B cell (primary cell): ENCODE results near the gene UPK2. TPM values are rescaled to one million over a fixed set of nuclear protein-coding genes. Genes with fewer than 3 reads are reported as not detected.

ENCODE experiments used
- ATAC-seq: fragments of 200-7000 bp; cut with Tn5 transposase; one replicate; pipeline ENCODE4 v1.10.0; 2021; ENCODE audit warnings: low read depth, mild to moderate bottlenecking, moderate number of reproducible peaks, moderate library complexity
- CTCF ChIA-PET: fragments of 350-600 bp; sonication (Branson Sonifier 250); formaldehyde crosslinking; loops from one replicate; lab custom pipeline; 2021; ENCODE audit warnings: antibody characterized with exemption, inconsistent platforms; lab: Charles Lee
- POLR2A ChIA-PET: fragments of 350-600 bp; sonication (Branson Sonifier 250); formaldehyde crosslinking; loops from one replicate; lab custom pipeline; 2021; ENCODE audit warnings: antibody characterized with exemption; lab: Charles Lee
- DNase-seq: peaks from one replicate; pipeline ENCODE4 v3.0.0; 2013
- H2AFZ ChIP-seq: 2 replicates; pipeline ENCODE4 v1.6.1; 2012; ENCODE audit warnings: mild to moderate bottlenecking, low read depth, low read length; ENCODE audit not compliant: insufficient read depth, poor library complexity, severe bottlenecking
- H3K27ac ChIP-seq, 2 donors: 1 replicate in 1 of 2; 2 replicates in 1 of 2; pipeline ENCODE4 v1.5.1; 2012 to 2013; ENCODE audit warnings: low read length in 2 of 2, mild to moderate bottlenecking in 2 of 2, moderate library complexity in 1 of 2
- H3K27me3 ChIP-seq, 4 experiments: fragments of 200-600 bp in 1 of 4; sonication (generic) in 1 of 4; replicated peaks in 1 of 4; 1 replicate in 2 of 4; 2 replicates in 2 of 4; pipeline versions ENCODE4 v1.6.1 to v1.7.0; 2013 to 2016; ENCODE audit warnings: low read length in 3 of 4, mild to moderate bottlenecking in 2 of 4, mixed read lengths in 1 of 4, moderate library complexity in 1 of 4; ENCODE audit not compliant: insufficient read depth in 4 of 4, control insufficient read depth in 3 of 4; ENCODE audit errors: control extremely low read depth in 1 of 4
- H3K36me3 ChIP-seq, 2 experiments: replicated peaks in 1 of 2; 1 replicate in 1 of 2; 2 replicates in 1 of 2; pipeline versions ENCODE4 v1.6.1 to v1.7.1; 2013; ENCODE audit warnings: low read length in 1 of 2; ENCODE audit not compliant: insufficient read depth in 2 of 2, control insufficient read depth in 1 of 2; ENCODE audit errors: control extremely low read depth in 1 of 2, extremely low read depth in 1 of 2
- H3K4me1 ChIP-seq, 2 donors: fragments of 200-600 bp in 1 of 2; sonication (generic) in 1 of 2; 1 replicate in 1 of 2; 2 replicates in 1 of 2; pipeline versions ENCODE4 v1.5.1 to v1.6.1; 2013 to 2017; ENCODE audit warnings: low read length in 2 of 2; ENCODE audit not compliant: control insufficient read depth in 2 of 2, insufficient read depth in 2 of 2
- H3K4me2 ChIP-seq: replicated peaks from 2 replicates; pipeline ENCODE3; 2012; ENCODE audit warnings: mild to moderate bottlenecking, low read depth, low read length; ENCODE audit not compliant: poor library complexity, severe bottlenecking
- H3K4me3 ChIP-seq, 5 experiments: fragments of 200-600 bp in 1 of 5; sonication (generic) in 1 of 5; 1 replicate in 3 of 5; 2 replicates in 2 of 5; pipeline versions ENCODE4 v1.5.1 to v1.7.0; 2011 to 2016; ENCODE audit warnings: low read length in 4 of 5, mild to moderate bottlenecking in 4 of 5, low read depth in 2 of 5, control low read depth in 1 of 5, moderate library complexity in 1 of 5; ENCODE audit not compliant: insufficient read depth in 1 of 5; ENCODE audit errors: control extremely low read depth in 1 of 5, extremely low read depth in 1 of 5
- H3K79me2 ChIP-seq: fragments of 200-600 bp; sonication (generic); one replicate; pipeline ENCODE4 v1.6.0; 2016; ENCODE audit warnings: low read length; ENCODE audit not compliant: control insufficient read depth, insufficient read depth
- H3K9ac ChIP-seq: fragments of 200-600 bp; sonication (generic); 2 replicates; pipeline ENCODE4 v1.6.1; 2017; ENCODE audit warnings: mild to moderate bottlenecking, low read length, moderate library complexity
- H3K9me3 ChIP-seq, 3 donors: one replicate each; pipeline versions ENCODE4 v1.6.1 to v1.7.1; 2013; ENCODE audit warnings: low read length in 2 of 3; ENCODE audit not compliant: control insufficient read depth in 2 of 3, insufficient read depth in 1 of 3; ENCODE audit errors: control extremely low read depth in 1 of 3
- H4K20me1 ChIP-seq: 2 replicates; pipeline ENCODE4 v1.6.0; 2012; ENCODE audit warnings: mild to moderate bottlenecking, low read length; ENCODE audit not compliant: insufficient read depth, control insufficient read depth, poor library complexity, severe bottlenecking
- H3K27ac Mint-ChIP-seq: one replicate; pipeline ENCODE4 v1.8.0; 2021; ENCODE audit warnings: mixed read lengths
- H3K27me3 Mint-ChIP-seq: one replicate; pipeline ENCODE4 v1.8.0; 2021; ENCODE audit warnings: mixed read lengths
- H3K4me1 Mint-ChIP-seq: one replicate; pipeline ENCODE4 v1.8.0; 2021; ENCODE audit warnings: mixed read lengths
- H3K4me3 Mint-ChIP-seq: one replicate; pipeline ENCODE4 v1.8.0; 2021; ENCODE audit warnings: mixed read lengths
- H3K9me3 Mint-ChIP-seq: one replicate; pipeline ENCODE4 v1.8.0; 2022; ENCODE audit warnings: mixed read lengths; ENCODE audit not compliant: insufficient read depth
- CTCF ChIP-seq: fragments of 200-600 bp; IDR thresholded peaks from one replicate; pipeline ENCODE4 v1.8.0; 2022; ENCODE audit warnings: antibody characterized with exemption, mild to moderate bottlenecking
- EZH2 ChIP-seq: IDR thresholded peaks from 2 replicates; pipeline ENCODE4 v1.6.1; 2012; ENCODE audit warnings: borderline replicate concordance, low read depth, mild to moderate bottlenecking, moderate library complexity, low read length; ENCODE audit not compliant: insufficient read depth, poor library complexity, severe bottlenecking
- WGBS: methylation state at CpG from one replicate; pipeline ENCODE4 v1.1.5; 2013; ENCODE audit warnings: missing lambda C conversion rate; ENCODE audit not compliant: insufficient coverage; 5-methylcytosine and 5-hydroxymethylcytosine counted together
- intact Hi-C: fragments of 100-400 bp; cut with micrococcal nuclease; formaldehyde crosslinking; loops from one replicate; pipeline ENCODE4 v1.10.0; 2022
- polyA plus RNA-seq: library from polyadenylated mRNA; depleted of rRNA; stranded (reverse); fragments of >200 nt; gene quantifications from 2 replicates; pipeline ENCODE4 v1.2.3, GENCODE V29; 2012
- total RNA-seq, 2 donors: library from RNA; stranded (reverse); fragments of 120-200 nt in 1 of 2; gene quantifications; 1 replicate in 1 of 2; 2 replicates in 1 of 2; pipeline versions ENCODE4 v1.2.3 to v1.2.4, GENCODE V29; 2013 to 2022

Gene UPK2
- total and polyA plus RNA-seq, 2 donors (not counting 1 experiment from before 2014, with no cell fraction given): 0.43 TPM; not detected in 1

DNA sequence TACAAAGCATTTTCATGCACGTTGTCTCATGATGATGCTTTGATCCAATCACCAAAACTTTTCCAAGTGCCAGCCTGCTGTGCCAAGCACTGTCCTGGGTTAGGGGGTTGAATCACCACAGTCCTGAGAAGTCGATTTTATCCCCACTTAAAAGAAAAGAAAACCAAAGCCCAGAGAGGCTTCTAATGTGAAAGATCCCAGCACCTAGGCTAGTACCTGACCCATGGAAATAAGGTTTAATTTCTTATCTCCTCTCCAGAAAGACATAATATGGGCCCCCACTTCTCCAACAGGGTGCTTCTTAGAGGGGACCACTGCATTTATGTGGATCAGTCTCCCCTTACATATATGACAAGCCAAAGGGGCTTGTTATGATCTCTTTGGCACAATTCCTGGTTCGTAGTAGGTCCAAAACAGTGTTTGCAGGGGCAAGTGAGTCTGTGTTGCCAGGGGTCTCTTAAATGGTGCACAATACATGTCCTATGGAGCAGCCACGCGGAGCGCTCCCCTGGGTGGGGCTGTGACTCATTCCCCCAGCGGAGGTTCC lies 28.5 kb upstream of the UPK2 start:
- H3K4me1 Mint-ChIP-seq: peaks cover 63% of the 10 kb centered on the region
- H3K79me2 ChIP-seq: peaks cover 42% of the 10 kb centered on the region
- H3K27me3 Mint-ChIP-seq: no peaks in the 10 kb centered on the region
- H3K9me3 ChIP-seq: no peaks in the 10 kb centered on the region
- TF ChIP-seq CTCF: no peak
- no peak for TF ChIP-seq EZH2
- 14% methylated on average over 5 of the region's 7 CpGs for WGBS
- intact Hi-C loops: loop anchor here (1.0 kb wide), 2 partner anchors 13 to 137 kb away; no protein-coding TSS in a partner anchor
- H3K4me3 ChIP-seq: no peak overlapping the region
- H3K9ac ChIP-seq: no peak overlapping the region
- H3K27me3 ChIP-seq: no peaks in the 10 kb centered on the region
- CTCF ChIA-PET: interaction anchor here (0.6 to 12.7 kb wide), 5 partner anchors 12 to 237 kb away, joined by 3 to 288 read pairs (median 3); no protein-coding TSS in a partner anchor
- POLR2A ChIA-PET: interaction anchor here (3.0 to 3.3 kb wide), 2 partner anchors 14 to 136 kb away, joined by 25 to 38 read pairs; partner anchors contain the start of gene DDX6
- H3K27ac ChIP-seq: peak overlapping the region; percentile 96 to 99
- DNase-seq (no peak), ATAC-seq (no peak)
- H3K4me2 ChIP-seq: peak overlapping the region; percentile 98
- peak overlapping the region; percentile 98 for H3K27ac Mint-ChIP-seq
- no peaks in the 10 kb centered on the region for H3K9me3 Mint-ChIP-seq
- peak overlapping the region; percentile 99 for H3K4me3 Mint-ChIP-seq
- no peak overlapping the region for H2AFZ ChIP-seq
- H4K20me1 ChIP-seq: peaks cover 23% of the 10 kb centered on the region
- H3K36me3 ChIP-seq: peaks cover 0 to 4% of the 10 kb centered on the region in 2 experiments
- H3K4me1 ChIP-seq: peaks cover 43 to 60% of the 10 kb centered on the region in 2 donors
